Karpas-422 (cell line): Measurements from ENCODE around the gene SLC48A1. TPM values are rescaled to one million over a fixed set of nuclear protein-coding genes. Genes with fewer than 3 reads are reported as not detected.

ENCODE experiments used
- DNase-seq: peaks from one replicate; pipeline ENCODE4 v3.0.0-alpha.2; 2015
- H2AFZ ChIP-seq: fragments of 200-600 bp; sonication (generic); 2 replicates; pipeline ENCODE4 v1.6.1; 2014; ENCODE audit warnings: antibody characterized with exemption, low read length, mixed read lengths
- H3K27ac ChIP-seq: fragments of 200-600 bp; sonication (generic); 2 replicates; pipeline ENCODE4 v1.5.1; 2014; ENCODE audit warnings: mild to moderate bottlenecking, low read length, moderate library complexity
- H3K27me3 ChIP-seq: fragments of 200-600 bp; sonication (generic); 2 replicates; pipeline ENCODE4 v1.6.1; 2014; ENCODE audit warnings: low read length, mixed read lengths
- H3K36me3 ChIP-seq: fragments of 200-600 bp; sonication (generic); 2 replicates; pipeline ENCODE4 v1.6.1; 2014; ENCODE audit warnings: low read length, mixed read lengths; ENCODE audit not compliant: insufficient read depth
- H3K4me1 ChIP-seq: fragments of 200-600 bp; sonication (generic); 2 replicates; pipeline ENCODE4 v1.6.1; 2014; ENCODE audit warnings: mild to moderate bottlenecking, low read length, mixed read lengths
- H3K4me2 ChIP-seq: fragments of 200-600 bp; sonication (generic); 2 replicates; pipeline ENCODE4 v1.6.1; 2014; ENCODE audit warnings: low read length, low read depth, mild to moderate bottlenecking; ENCODE audit not compliant: poor library complexity, severe bottlenecking
- H3K4me3 ChIP-seq: fragments of 200-600 bp; sonication (generic); 2 replicates; pipeline ENCODE4 v1.5.1; 2014; ENCODE audit warnings: mild to moderate bottlenecking, antibody characterized with exemption, low read length, mixed read lengths
- H3K79me2 ChIP-seq: fragments of 200-600 bp; sonication (generic); 2 replicates; pipeline ENCODE4 v1.6.1; 2014; ENCODE audit warnings: mild to moderate bottlenecking, low read length, mixed read lengths
- H3K9ac ChIP-seq: fragments of 200-600 bp; sonication (generic); 2 replicates; pipeline ENCODE4 v1.6.0; 2014; ENCODE audit warnings: low read length
- H3K9me2 ChIP-seq: fragments of 200-600 bp; sonication (generic), shearing (Covaris generic); replicated peaks from 2 replicates; pipeline ENCODE4 v1.6.0; 2014; ENCODE audit warnings: mild to moderate bottlenecking, low read length, moderate library complexity; ENCODE audit not compliant: insufficient read depth
- H3K9me3 ChIP-seq: fragments of 300-700, 200-600 bp; sonication (generic); 2 replicates; pipeline ENCODE4 v1.6.1; 2014; ENCODE audit warnings: low read length, mixed read lengths
- H4K20me1 ChIP-seq: fragments of 200-600 bp; sonication (generic); 2 replicates; pipeline ENCODE4 v1.6.1; 2014; ENCODE audit warnings: mild to moderate bottlenecking, antibody characterized with exemption, low read length, low read depth; ENCODE audit not compliant: insufficient read depth
- total RNA-seq: library from RNA; depleted of rRNA; stranded (reverse); fragments of >200 nt; shearing (Covaris generic); gene quantifications from 2 replicates; pipeline ENCODE4 v1.2.3, GENCODE V29; 2014; ENCODE audit warnings: low replicate concordance

The SLC48A1 gene
- total RNA-seq, 1 experiment from 2014 or later = 21.9 TPM

GRCh38 chr12:47791874-47792273 lies 18.8 kb downstream of the SLC48A1 start:
- Histone ChIP-seq H2AFZ (no peak overlapping the region), H4K20me1 (no peaks in the 10 kb centered on the region), H3K36me3 (peaks cover 24% of the 10 kb centered on the region), H3K9me2 (no peaks in the 10 kb centered on the region), H3K27ac (no peak overlapping the region), H3K27me3 (no peaks in the 10 kb centered on the region), H3K79me2 (no peaks in the 10 kb centered on the region), H3K4me1 (no peaks in the 10 kb centered on the region), H3K4me3 (no peak overlapping the region), H3K9ac (no peak overlapping the region), H3K4me2 (no peak overlapping the region), H3K9me3 (no peaks in the 10 kb centered on the region)
- DNase-seq = no peak

GRCh38 chr12:47793015-47793681 lies 20.1 kb downstream of the SLC48A1 start:
- no peaks in the 10 kb centered on the region for H4K20me1 ChIP-seq
- DNase-seq = no peak
- H3K79me2 ChIP-seq = no peaks in the 10 kb centered on the region
- H3K36me3 ChIP-seq = peaks cover 15% of the 10 kb centered on the region; the same call in 1 of the 2 replicates
- no peak overlapping the region for H2AFZ ChIP-seq
- H3K4me2 ChIP-seq = no peak overlapping the region
- H3K4me1 ChIP-seq = no peaks in the 10 kb centered on the region
- no peaks in the 10 kb centered on the region for H3K9me2 ChIP-seq
- H3K27me3 ChIP-seq = no peaks in the 10 kb centered on the region
- H3K4me3 ChIP-seq = no peak overlapping the region
- no peak overlapping the region for H3K27ac ChIP-seq
- no peaks in the 10 kb centered on the region for H3K9me3 ChIP-seq
- no peak overlapping the region for H3K9ac ChIP-seq

GRCh38 chr12:47794679-47795078 lies 21.6 kb downstream of the SLC48A1 start:
- Histone ChIP-seq H3K9ac (no peak overlapping the region), H3K4me1 (peaks cover 3% of the 10 kb centered on the region), H3K27me3 (no peaks in the 10 kb centered on the region), H2AFZ (no peak overlapping the region), H3K27ac (no peak overlapping the region), H3K79me2 (peaks cover 3% of the 10 kb centered on the region), H3K9me3 (no peaks in the 10 kb centered on the region), H3K9me2 (no peaks in the 10 kb centered on the region), H4K20me1 (no peaks in the 10 kb centered on the region), H3K36me3 (peaks cover 11% of the 10 kb centered on the region; the same call in 1 of the 2 replicates), H3K4me3 (no peak overlapping the region), H3K4me2 (no peak overlapping the region)
- DNase-seq = no peak

- no peaks in the 10 kb centered on the region for H3K9me2 ChIP-seq
- peaks cover 8% of the 10 kb centered on the region for H3K79me2 ChIP-seq
- H3K27ac ChIP-seq = no peak overlapping the region
- no peak overlapping the region for H3K4me2 ChIP-seq
- H3K4me3 ChIP-seq = no peak overlapping the region
- H2AFZ ChIP-seq = no peak overlapping the region
- no peaks in the 10 kb centered on the region for H4K20me1 ChIP-seq
- H3K9me3 ChIP-seq = no peaks in the 10 kb centered on the region
- no peaks in the 10 kb centered on the region for H3K27me3 ChIP-seq
- H3K36me3 ChIP-seq = peaks cover 11% of the 10 kb centered on the region; the same call in 1 of the 2 replicates
- peaks cover 9% of the 10 kb centered on the region for H3K4me1 ChIP-seq
- DNase-seq = no peak
- H3K9ac ChIP-seq = no peak overlapping the region
Measured at GRCh38 chr12:47795121-47795813, 22.2 kb downstream of the SLC48A1 start.

DNA sequence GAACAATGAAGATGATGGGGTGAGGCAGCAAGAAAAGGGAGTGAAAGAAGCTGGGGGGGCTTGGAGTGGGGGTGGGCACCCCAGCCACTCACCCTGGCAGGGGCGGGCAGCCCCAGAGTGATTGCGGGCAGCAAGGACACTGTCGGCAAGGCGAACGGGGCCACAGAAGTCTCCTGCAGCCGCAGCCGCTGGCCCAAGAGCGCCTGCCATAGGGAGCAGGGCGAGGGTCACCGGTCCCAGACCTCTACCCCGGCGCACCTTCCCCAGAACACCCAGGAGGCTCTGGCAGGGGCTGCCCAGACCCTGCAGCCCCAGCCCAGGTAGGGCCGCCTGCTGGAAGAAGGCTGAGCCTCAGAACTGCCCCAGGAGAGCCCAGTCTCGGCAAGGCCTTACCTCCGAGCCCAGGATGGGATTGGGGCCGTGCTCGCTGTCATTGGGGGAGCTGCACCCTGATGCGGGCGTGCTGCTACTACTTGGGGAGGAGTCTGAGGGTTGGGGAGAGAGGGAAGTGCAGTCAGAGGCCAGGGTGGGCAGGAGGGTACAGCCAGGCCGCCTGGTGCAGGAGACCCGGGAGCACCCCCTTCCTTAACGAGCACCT lies 22.9 kb downstream of the SLC48A1 start:
- Histone ChIP-seq H3K36me3 (peaks cover 11% of the 10 kb centered on the region; the same call in 1 of the 2 replicates), H3K27ac (no peak overlapping the region), H3K27me3 (no peaks in the 10 kb centered on the region), H2AFZ (no peak overlapping the region), H3K4me2 (no peak overlapping the region), H3K9me2 (no peaks in the 10 kb centered on the region), H3K4me1 (peaks cover 15% of the 10 kb centered on the region), H3K9me3 (no peaks in the 10 kb centered on the region), H3K9ac (no peak overlapping the region), H3K79me2 (peaks cover 15% of the 10 kb centered on the region), H3K4me3 (no peak overlapping the region), H4K20me1 (no peaks in the 10 kb centered on the region)
- DNase-seq = no peak

DNA sequence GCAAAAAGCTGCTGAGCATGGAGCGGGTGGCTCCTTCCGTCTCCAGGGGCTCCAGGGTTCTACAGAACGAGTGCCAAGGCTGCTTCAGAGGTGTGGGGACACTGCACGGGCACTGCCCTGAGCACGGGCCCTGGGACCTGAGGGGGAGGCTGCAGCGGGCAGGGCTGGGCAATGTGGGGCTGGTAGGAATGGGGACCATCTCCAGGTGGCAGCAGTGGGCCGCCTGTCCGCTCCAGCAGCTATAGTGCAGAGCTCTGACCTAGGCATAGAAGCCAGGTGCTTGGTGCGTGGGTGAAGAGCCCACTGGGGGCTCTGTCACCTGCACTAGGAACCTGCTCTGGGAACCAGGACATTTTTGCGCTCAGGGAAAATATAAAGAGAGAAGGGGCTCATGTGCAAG lies 24.4 kb downstream of the SLC48A1 start:
- H4K20me1 ChIP-seq = no peaks in the 10 kb centered on the region
- H3K9ac ChIP-seq = no peak overlapping the region
- no peaks in the 10 kb centered on the region for H3K27me3 ChIP-seq
- H3K4me1 ChIP-seq = peaks cover 30% of the 10 kb centered on the region
- no peak overlapping the region for H2AFZ ChIP-seq
- H3K36me3 ChIP-seq = peaks cover 8% of the 10 kb centered on the region; the same call in 1 of the 2 replicates
- H3K79me2 ChIP-seq = peaks cover 30% of the 10 kb centered on the region
- peak; percentile 80 for DNase-seq
- H3K9me3 ChIP-seq = no peaks in the 10 kb centered on the region
- H3K4me2 ChIP-seq = no peak overlapping the region
- H3K4me3 ChIP-seq = no peak overlapping the region
- H3K9me2 ChIP-seq = no peaks in the 10 kb centered on the region
- H3K27ac ChIP-seq = no peak overlapping the region

- Histone ChIP-seq H3K36me3 (peaks cover 5% of the 10 kb centered on the region; the same call in 1 of the 2 replicates), H3K4me1 (peaks cover 40% of the 10 kb centered on the region), H3K27me3 (no peaks in the 10 kb centered on the region), H3K9ac (no peak overlapping the region), H2AFZ (no peak overlapping the region), H4K20me1 (no peaks in the 10 kb centered on the region), H3K27ac (no peak overlapping the region), H3K4me2 (no peak overlapping the region), H3K9me3 (no peaks in the 10 kb centered on the region), H3K9me2 (no peaks in the 10 kb centered on the region), H3K79me2 (peaks cover 40% of the 10 kb centered on the region), H3K4me3 (no peak overlapping the region)
- no peak for DNase-seq
Measured at GRCh38 chr12:47798382-47798948, 25.4 kb downstream of the SLC48A1 start.
